K562 (cell line): ENCODE results near the gene PELI3. TPM values are rescaled to one million over a fixed set of nuclear protein-coding genes. Genes with fewer than 3 reads are reported as not detected.

Source experiments
- BHLHE40 ChIP-seq: IDR thresholded peaks from 2 replicates; pipeline ENCODE4 v1.6.1; 2011; ENCODE audit warnings: low read length, improper control_type of control experiment
- CBX5 ChIP-seq: IDR thresholded peaks from 2 replicates; pipeline ENCODE4 v1.6.1; 2014; ENCODE audit warnings: low read depth, borderline replicate concordance
- CHCHD3 ChIP-seq: fragments of 250-450 bp; sonication (Bioruptor Pico); IDR thresholded peaks from 2 replicates; pipeline ENCODE4 v2.1.2; 2022; ENCODE audit warnings: mild to moderate bottlenecking
- CTBP1 ChIP-seq: fragments of 450-650 bp; IDR thresholded peaks from 2 replicates; pipeline ENCODE4 v1.6.1; 2016; ENCODE audit warnings: borderline replicate concordance
- EP300 ChIP-seq: IDR thresholded peaks from 2 replicates; pipeline ENCODE4 v1.6.1; 2012; ENCODE audit warnings: low read length, improper control_type of control experiment
- FOXP1 ChIP-seq: sonication (generic); formaldehyde crosslinking; IDR thresholded peaks from 2 replicates; pipeline ENCODE4 v1.8.0; 2022; ENCODE audit warnings: mild to moderate bottlenecking, missing genetic modification reagents
- NUFIP1 ChIP-seq: fragments of 450-650 bp; IDR thresholded peaks from 2 replicates; pipeline ENCODE4 v1.6.1; 2018; ENCODE audit not compliant: partially characterized antibody
- PHB2 ChIP-seq: fragments of 450-650 bp; IDR thresholded peaks from 2 replicates; pipeline ENCODE4 v1.6.1; 2017; ENCODE audit warnings: low read depth
- POLR2A ChIP-seq: fragments of 450-650 bp; conservative IDR thresholded peaks from 2 replicates; pipeline ENCODE4 v1.6.1; 2016
- RBM39 ChIP-seq: fragments of 200-400 bp; formaldehyde crosslinking; optimal IDR thresholded peaks from 2 replicates; pipeline ENCODE3; 2018; ENCODE audit warnings: low read depth, low read length
- RFX1 ChIP-seq: fragments of 450-650 bp; IDR thresholded peaks from 2 replicates; pipeline ENCODE4 v1.6.1; 2016; ENCODE audit warnings: mild to moderate bottlenecking, moderate library complexity
- RUNX1 ChIP-seq: sonication (generic); IDR thresholded peaks from 2 replicates; pipeline ENCODE4 v1.6.1; 2016; ENCODE audit warnings: antibody characterized with exemption, low read depth
- SREBF2 ChIP-seq: sonication (generic); formaldehyde crosslinking; IDR thresholded peaks from 2 replicates; pipeline ENCODE4 v1.4.0; 2020; ENCODE audit warnings: mild to moderate bottlenecking, missing genetic modification reagents
- TCFL5 ChIP-seq: fragments of 250-450 bp; sonication (Bioruptor Pico); conservative IDR thresholded peaks from 2 replicates; pipeline ENCODE4 v1.6.1; 2021; ENCODE audit warnings: mild to moderate bottlenecking, moderate library complexity, matching md5 sums
- U2AF1 ChIP-seq: fragments of 200-400 bp; formaldehyde crosslinking; optimal IDR thresholded peaks from 2 replicates; pipeline ENCODE3; 2017; ENCODE audit warnings: mild to moderate bottlenecking, low read depth, low read length, moderate library complexity
- ZNF324 ChIP-seq: fragments of 250-450 bp; sonication (Bioruptor Pico); IDR thresholded peaks from 2 replicates; pipeline ENCODE4 v1.4.0; 2020; ENCODE audit warnings: mild to moderate bottlenecking
- ZNF830 ChIP-seq: fragments of 250-450 bp; sonication (Bioruptor Pico); IDR thresholded peaks from 2 replicates; pipeline ENCODE4 v1.5.0; 2021; ENCODE audit warnings: mild to moderate bottlenecking
- polyA plus RNA-seq, 8 experiments: library from polyadenylated mRNA; depleted of rRNA in 4 of 8; stranded (reverse) in 5 of 8; unstranded in 3 of 8; fragments of >200 nt; fragmentation: Nextera tagmentation in 2 of 8; fragmentation: Illumina TruSeq in 1 of 8; extraction: Ambion mirVana in 2 of 8; extraction: Trizol in 1 of 8; gene quantifications; 2 replicates each; pipeline versions ENCODE4 v1.2.1 to v1.2.3, GENCODE V29; 2011 to 2014; ENCODE audit warnings: inconsistent platforms in 1 of 8, missing spikeins in 1 of 8
- total RNA-seq, 7 experiments: library from RNA; depleted of rRNA in 6 of 7; stranded (reverse); fragments of >200 nt in 6 of 7; fragmentation: Illumina TruSeq in 2 of 7; extraction: Trizol in 2 of 7; gene quantifications; 2 replicates each; pipeline versions ENCODE4 v1.2.1 to v1.2.3, GENCODE V29; 2011 to 2021; ENCODE audit warnings: low replicate concordance in 1 of 7
- TF ChIP-seq, protein P1 (sequence below), 3 experiments: fragments of 200-800 bp in 1 of 3; sonication (Bioruptor generic) in 1 of 3; sonication (generic) in 1 of 3; formaldehyde crosslinking in 1 of 3; IDR thresholded peaks; 2 replicates each; pipeline versions ENCODE4 v1.6.1 to v1.8.0; 2016 to 2022; ENCODE audit warnings: mild to moderate bottlenecking in 2 of 3, missing compliant biosample characterization in 2 of 3, missing genetic modification characterization in 2 of 3, missing genetic modification reagents in 1 of 3
- TF ChIP-seq, protein P2 (sequence below): fragments of 450-650 bp; IDR thresholded peaks from one replicate; pipeline ENCODE4 v1.6.1; 2018; ENCODE audit warnings: mild to moderate bottlenecking, moderate library complexity; ENCODE audit not compliant: partially characterized antibody
- TF ChIP-seq, protein P3 (sequence below): fragments of 450-650 bp; IDR thresholded peaks from 2 replicates; pipeline ENCODE4 v1.6.1; 2016
- TF ChIP-seq, protein P4 (sequence below), 2 experiments: fragments of 150-350 bp in 1 of 2; IDR thresholded peaks; 2 replicates each; pipeline ENCODE4 v1.6.1; 2012 to 2016; ENCODE audit warnings: low read depth in 2 of 2, low read length in 2 of 2, mild to moderate bottlenecking in 1 of 2, moderate library complexity in 1 of 2
- TF ChIP-seq, protein P5 (sequence below): sonication (generic); formaldehyde crosslinking; IDR thresholded peaks from 2 replicates; pipeline ENCODE4 v1.8.1; 2023; ENCODE audit warnings: mild to moderate bottlenecking, missing genetic modification reagents

Gene PELI3
- total and polyA plus RNA-seq, 9 of the 15 experiments (the other 6 are each of a cell fraction or from before 2014, with no cell fraction given), result 0.17 to 4.2 (median 1.9) TPM

DNA sequence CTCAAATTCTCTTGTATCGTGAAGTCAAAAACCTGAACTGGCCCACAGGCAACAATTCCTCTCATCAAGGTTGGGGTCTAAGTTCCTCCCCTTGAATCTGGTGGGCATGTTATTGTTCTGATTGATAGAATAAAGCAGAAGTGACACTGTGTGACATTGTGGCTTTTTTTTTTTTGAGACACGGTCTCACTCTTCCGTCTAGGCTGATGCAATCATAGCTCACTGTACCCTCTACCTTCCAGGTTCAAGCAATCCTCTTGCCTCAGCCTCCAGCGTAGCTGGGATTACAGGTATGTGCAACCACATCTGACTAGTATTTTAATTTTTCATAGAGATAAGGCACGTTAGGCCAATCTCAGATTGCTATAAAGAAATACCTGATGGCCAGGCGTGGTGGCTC, 8.9 kb upstream of the PELI3 start (continued):
- TF ChIP-seq RUNX1, result no peak
- TF ChIP-seq POLR2A, result no peak
- TF ChIP-seq, protein P1, sequence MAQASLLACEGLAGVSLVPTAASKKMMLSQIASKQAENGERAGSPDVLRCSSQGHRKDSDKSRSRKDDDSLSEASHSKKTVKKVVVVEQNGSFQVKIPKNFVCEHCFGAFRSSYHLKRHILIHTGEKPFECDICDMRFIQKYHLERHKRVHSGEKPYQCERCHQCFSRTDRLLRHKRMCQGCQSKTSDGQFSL (CRISPR knock-in tag; IDR thresholded peaks at IDR 0.05), result no peak
- TF ChIP-seq, protein P1 (tag; IDR thresholded peaks at IDR 0.05), result no peak
- TF ChIP-seq TCFL5, result no peak
- TF ChIP-seq CBX5, result no peak
- TF ChIP-seq ZNF324 (CRISPR knock-in tag), result no peak
- TF ChIP-seq, protein P2, sequence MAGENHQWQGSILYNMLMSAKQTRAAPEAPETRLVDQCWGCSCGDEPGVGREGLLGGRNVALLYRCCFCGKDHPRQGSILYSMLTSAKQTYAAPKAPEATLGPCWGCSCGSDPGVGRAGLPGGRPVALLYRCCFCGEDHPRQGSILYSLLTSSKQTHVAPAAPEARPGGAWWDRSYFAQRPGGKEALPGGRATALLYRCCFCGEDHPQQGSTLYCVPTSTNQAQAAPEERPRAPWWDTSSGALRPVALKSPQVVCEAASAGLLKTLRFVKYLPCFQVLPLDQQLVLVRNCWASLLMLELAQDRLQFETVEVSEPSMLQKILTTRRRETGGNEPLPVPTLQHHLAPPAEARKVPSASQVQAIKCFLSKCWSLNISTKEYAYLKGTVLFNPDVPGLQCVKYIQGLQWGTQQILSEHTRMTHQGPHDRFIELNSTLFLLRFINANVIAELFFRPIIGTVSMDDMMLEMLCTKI, result no peak
- no peak for TF ChIP-seq PHB2
- TF ChIP-seq EP300, result no peak
- TF ChIP-seq, protein P3, sequence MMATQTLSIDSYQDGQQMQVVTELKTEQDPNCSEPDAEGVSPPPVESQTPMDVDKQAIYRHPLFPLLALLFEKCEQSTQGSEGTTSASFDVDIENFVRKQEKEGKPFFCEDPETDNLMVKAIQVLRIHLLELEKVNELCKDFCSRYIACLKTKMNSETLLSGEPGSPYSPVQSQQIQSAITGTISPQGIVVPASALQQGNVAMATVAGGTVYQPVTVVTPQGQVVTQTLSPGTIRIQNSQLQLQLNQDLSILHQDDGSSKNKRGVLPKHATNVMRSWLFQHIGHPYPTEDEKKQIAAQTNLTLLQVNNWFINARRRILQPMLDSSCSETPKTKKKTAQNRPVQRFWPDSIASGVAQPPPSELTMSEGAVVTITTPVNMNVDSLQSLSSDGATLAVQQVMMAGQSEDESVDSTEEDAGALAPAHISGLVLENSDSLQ, result peak; percentile 32; the same call in 1 of the 2 replicates
- no peak for TF ChIP-seq RFX1
- TF ChIP-seq U2AF1, result no peak
- TF ChIP-seq RBM39, result no peak
- no peak for TF ChIP-seq SREBF2 (CRISPR knock-in tag)
- no peak for TF ChIP-seq CHCHD3 (CRISPR knock-in tag)
- TF ChIP-seq BHLHE40, result no peak
- no peak for TF ChIP-seq NUFIP1
- TF ChIP-seq, protein P4, sequence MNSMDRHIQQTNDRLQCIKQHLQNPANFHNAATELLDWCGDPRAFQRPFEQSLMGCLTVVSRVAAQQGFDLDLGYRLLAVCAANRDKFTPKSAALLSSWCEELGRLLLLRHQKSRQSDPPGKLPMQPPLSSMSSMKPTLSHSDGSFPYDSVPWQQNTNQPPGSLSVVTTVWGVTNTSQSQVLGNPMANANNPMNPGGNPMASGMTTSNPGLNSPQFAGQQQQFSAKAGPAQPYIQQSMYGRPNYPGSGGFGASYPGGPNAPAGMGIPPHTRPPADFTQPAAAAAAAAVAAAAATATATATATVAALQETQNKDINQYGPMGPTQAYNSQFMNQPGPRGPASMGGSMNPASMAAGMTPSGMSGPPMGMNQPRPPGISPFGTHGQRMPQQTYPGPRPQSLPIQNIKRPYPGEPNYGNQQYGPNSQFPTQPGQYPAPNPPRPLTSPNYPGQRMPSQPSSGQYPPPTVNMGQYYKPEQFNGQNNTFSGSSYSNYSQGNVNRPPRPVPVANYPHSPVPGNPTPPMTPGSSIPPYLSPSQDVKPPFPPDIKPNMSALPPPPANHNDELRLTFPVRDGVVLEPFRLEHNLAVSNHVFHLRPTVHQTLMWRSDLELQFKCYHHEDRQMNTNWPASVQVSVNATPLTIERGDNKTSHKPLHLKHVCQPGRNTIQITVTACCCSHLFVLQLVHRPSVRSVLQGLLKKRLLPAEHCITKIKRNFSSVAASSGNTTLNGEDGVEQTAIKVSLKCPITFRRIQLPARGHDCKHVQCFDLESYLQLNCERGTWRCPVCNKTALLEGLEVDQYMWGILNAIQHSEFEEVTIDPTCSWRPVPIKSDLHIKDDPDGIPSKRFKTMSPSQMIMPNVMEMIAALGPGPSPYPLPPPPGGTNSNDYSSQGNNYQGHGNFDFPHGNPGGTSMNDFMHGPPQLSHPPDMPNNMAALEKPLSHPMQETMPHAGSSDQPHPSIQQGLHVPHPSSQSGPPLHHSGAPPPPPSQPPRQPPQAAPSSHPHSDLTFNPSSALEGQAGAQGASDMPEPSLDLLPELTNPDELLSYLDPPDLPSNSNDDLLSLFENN (IDR thresholded peaks at IDR 0.05; ENCODE audit: low read depth in 2 of 2, low read length in 2 of 2), result no peak
- no peak for TF ChIP-seq ZNF830 (CRISPR knock-in tag)
- no peak for TF ChIP-seq CTBP1
- no peak for TF ChIP-seq FOXP1 (CRISPR knock-in tag)
- TF ChIP-seq, protein P5, sequence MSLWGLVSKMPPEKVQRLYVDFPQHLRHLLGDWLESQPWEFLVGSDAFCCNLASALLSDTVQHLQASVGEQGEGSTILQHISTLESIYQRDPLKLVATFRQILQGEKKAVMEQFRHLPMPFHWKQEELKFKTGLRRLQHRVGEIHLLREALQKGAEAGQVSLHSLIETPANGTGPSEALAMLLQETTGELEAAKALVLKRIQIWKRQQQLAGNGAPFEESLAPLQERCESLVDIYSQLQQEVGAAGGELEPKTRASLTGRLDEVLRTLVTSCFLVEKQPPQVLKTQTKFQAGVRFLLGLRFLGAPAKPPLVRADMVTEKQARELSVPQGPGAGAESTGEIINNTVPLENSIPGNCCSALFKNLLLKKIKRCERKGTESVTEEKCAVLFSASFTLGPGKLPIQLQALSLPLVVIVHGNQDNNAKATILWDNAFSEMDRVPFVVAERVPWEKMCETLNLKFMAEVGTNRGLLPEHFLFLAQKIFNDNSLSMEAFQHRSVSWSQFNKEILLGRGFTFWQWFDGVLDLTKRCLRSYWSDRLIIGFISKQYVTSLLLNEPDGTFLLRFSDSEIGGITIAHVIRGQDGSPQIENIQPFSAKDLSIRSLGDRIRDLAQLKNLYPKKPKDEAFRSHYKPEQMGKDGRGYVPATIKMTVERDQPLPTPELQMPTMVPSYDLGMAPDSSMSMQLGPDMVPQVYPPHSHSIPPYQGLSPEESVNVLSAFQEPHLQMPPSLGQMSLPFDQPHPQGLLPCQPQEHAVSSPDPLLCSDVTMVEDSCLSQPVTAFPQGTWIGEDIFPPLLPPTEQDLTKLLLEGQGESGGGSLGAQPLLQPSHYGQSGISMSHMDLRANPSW, result no peak
